Activated CD8-positive, alpha-beta memory T cell treated with anti-CD3 and anti-CD28 coated beads for 24 hours (primary cell): ENCODE measurements around the gene SYNDIG1L.
"Not testable (repeated sequence)": the region's sequence is repeated elsewhere in the genome, so short reads cannot be mapped to it uniquely, and the experiment has no call there.

ENCODE experiments used
- DNase-seq: peaks from one replicate; pipeline ENCODE4 v3.0.0-alpha.2; 2020

SYNDIG1L gene

GRCh38 chr14:74426202-74426582 is at the start of gene SYNDIG1L:
Gene SYNDIG1L (minus strand): TSS chr14:74426210. CDS start chr14:74409744, 16,466 bp downstream.
- no peak for DNase-seq

DNA sequence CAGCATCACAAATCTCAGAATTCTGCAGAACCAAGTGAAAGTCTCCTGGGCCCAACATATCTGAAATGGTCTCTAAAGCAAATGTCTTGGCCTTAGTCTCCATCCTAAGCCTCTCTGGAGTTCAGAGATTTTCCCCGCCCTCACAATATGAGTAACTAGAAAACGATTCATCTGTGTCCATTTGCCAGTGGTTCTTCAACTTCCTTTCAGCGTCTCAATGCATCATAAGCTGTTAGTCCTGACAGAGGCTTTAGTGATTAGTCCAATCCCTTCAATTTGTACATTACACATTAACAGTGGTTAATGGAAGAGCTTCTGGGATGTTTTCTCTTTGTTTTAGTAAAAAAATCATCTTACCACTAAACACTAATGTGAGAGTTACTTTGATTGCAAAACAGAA is 49.7 kb upstream of the SYNDIG1L start:
- DNase-seq: no peak

DNA sequence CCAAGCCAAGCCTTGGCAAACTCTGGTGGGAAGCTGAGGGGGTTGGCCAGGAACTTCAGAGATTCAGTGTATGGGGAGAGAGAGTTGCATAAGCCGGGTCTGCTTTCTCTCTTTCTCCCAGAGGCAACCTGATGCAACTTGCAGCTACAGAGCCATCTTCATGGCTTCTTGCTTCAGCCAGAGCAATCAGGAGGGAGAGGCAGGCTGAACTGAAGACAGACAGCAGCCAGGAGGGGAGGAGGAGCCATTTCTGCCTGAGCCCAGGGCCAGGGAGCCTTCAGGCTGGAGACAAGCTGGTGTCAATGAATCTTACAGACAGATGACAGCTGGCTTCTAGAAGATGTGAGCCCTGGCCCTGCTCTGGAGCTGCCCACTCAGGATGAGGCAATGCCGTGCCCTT is 48.4 kb upstream of the SYNDIG1L start:
- no peak for DNase-seq

DNA sequence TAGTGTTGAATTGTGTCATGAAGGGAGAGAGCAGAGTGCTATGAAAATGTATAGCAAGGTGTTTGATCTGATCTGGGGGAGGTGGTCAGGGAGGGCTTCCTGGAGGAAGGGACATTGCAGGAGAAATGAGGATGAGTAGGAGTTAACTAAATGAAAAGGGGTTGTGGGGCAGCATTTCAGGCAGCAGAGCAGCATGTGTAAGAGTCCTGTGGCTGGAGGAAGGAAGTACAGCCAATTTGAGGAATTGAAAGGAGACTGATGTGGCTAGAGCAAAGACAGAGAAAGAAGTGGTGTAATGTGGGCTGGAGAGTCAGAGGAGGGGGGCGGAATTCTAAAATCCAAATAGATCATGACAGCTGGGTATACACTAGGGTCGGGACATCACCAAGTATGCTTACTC is 46.6 kb upstream of the SYNDIG1L start:
- no peak for DNase-seq

DNA sequence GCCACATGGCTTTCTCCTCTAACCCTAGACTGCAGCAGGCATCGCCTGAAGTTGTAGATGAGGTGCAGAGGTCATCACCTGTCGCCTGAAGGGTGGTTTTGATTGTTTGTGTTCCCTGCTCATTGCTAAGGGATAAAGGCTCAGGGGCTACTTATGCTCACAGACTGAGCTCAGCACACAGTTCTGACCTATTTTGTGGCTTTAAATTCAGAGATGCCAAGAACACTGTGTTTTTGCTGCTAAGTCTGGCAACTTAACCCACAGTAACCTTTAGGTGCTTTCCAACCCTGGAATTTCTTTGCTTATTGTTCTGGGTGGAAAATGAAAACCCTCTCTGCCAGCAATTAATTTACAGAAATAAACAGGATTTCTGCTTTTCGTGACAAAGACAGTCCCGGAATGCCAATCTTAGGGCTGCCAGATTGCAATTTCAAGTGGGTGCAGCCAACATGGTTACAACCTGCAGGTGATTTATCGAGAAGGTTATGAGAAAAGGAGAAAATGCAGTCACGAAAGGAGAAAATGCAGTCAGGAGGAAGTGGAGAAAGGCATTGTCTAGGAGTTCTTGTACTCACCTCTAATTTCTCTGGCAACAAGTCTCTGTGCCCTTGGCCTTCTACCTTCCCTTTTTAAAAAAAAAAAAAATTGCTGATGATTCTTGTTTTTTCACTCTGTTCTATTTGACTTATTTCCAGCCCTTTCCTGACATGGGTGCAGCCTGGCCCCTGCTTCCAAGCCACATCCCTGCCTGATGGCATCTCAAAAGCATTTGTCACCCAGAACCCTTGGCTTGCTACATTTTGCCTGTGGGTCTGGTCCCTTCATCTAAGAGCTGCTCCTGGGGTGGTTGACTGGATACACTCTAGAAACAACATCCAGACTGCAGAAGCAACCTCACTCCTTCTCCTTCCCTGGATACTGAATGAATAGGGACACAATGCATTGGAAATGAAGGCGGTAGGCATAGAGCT is 43.8 kb upstream of the SYNDIG1L start:
- no peak for DNase-seq

DNA sequence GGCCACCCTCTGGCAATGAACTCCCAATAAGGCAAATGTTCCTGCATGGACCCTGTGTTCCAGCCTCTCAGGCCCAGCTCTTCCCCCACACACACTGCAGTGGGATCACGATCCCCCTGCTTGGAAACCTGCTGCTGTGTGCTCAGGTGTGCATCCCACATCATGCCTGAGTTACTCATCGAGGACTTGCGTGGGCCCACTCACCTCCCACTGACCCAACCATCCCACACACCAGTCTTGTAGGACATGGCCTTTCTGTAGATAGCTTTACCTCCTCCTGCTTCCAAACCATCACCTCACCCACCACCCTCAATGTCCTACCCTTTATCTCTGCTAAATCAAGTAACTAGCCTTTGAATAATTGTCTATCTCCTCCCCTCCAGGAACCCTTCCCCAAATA is 42.5 kb upstream of the SYNDIG1L start:
- no peak for DNase-seq

- DNase-seq: no peak
These were observed 39.3 kb upstream of the SYNDIG1L start for GRCh38 chr14:74465335-74465734.

DNA sequence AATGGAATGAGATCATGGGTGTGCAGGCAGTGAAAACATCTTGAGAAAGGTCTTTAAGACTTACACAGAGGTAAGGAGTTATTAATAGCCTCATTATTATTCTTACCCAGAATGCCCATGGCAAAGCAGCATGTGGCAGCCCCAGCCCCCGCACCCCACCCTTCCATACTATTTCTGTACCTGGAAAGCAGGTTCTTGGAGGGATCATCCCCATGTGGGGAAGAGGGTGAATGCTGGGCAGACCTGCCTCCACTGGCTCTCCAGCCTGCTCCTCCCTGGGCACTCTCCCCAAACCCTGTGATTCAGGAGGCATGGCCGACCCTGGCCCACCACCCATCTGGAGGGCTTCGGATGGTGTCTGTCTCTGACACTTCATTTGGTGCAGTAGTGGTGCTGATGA is 38.8 kb upstream of the SYNDIG1L start:
- DNase-seq: no peak

- no peak for DNase-seq
These were observed 37.7 kb upstream of the SYNDIG1L start for GRCh38 chr14:74463697-74464096.

DNA sequence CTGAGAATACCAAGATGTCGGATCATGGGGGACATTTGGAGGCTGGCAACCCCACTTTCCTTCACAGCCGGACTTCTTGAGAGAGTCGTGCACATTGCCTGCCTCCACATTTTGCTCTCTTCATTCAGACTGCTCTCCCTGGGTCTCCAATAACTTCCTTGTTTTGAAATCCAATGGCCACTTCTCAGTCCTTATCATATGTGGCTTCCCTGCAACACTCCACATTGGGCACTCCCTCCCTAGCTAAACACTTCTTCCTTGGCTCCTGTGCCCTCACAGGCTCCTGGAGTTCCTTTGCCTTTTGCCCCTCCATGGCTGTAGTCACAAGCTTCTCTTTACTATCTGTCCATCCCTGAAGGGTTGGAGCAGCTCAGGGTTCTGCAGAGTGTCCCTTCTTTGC is 37.0 kb upstream of the SYNDIG1L start:
- no peak for DNase-seq

DNA sequence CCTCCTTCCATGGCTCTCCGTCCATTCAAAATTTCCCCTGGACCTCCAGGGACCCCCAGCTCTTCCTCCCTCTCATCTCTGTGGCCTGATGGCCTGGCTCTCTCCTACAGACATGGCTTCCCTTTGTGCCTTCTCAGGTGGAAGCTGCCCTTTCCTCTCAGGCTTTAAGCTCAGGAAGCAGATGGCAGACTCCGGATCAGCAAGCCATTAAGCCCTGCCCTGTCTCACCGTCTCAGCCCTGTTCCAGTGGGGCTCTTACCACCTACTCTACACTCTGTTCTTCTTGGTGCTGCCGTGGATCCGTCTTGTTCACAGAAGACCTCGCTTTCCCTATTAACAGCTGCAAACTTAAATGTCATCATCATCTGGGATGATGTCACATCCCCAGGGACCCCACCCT is 34.0 kb upstream of the SYNDIG1L start:
- no peak for DNase-seq

DNA sequence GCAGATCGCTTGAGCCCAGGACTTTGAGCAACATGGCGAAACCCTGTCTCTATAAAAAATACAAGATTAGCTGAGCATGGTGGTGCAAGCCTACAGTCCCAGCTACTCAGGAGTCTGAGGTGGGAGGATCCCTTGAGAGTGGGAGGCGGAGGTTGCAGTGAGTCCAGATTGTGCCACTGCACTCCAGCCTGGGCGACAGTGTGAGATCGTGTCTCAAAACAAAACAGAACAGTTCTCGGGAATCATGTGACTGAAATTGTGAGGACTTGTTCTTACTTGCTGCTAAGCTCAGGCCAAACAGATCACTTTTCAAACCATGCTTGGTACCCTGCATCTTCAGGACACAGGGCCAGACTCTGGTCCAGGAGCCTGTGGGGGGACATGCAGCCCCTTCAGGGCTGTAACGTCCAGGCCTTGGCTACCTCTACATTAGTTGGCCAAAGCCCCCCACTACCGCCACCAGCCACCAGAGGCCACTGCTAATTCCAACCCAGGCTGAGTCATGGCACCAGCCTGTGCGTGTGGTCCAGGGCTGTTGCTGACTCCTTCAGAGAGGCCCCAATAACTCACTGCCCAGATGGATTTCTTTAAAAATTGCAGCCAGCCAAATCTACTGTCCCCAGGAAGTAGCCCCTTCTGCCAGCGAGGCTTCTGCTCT is 33.4 kb upstream of the SYNDIG1L start:
- peak; percentile 61 for DNase-seq

DNA sequence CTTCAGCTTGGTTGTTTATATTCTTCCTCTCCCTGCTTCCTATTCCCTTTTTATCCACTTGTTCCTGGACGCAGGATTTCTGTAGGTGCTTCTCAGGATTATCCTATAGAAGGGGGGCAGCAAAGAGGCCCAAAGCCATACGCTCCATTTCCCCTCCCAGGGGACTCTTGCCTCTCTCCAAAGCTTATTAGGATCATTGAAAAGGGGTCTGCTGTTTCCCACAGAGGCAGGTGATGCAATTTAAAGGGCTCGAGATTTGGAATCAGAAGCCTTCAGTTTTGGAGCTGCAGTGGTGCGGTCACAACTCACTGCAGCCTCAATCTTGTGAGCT is 31.5 kb upstream of the SYNDIG1L start:
- DNase-seq: no peak

GRCh38 chr14:74456684-74457564 is 30.9 kb upstream of the SYNDIG1L start:
- DNase-seq: no peak

- not testable (repeated sequence) for DNase-seq
These were observed 28.4 kb upstream of the SYNDIG1L start for GRCh38 chr14:74454397-74454796.

- DNase-seq: peak; percentile 1
These were observed 18.9 kb upstream of the SYNDIG1L start for GRCh38 chr14:74444866-74445265.

GRCh38 chr14:74442757-74443156 is 16.7 kb upstream of the SYNDIG1L start:
- DNase-seq: no peak

DNA sequence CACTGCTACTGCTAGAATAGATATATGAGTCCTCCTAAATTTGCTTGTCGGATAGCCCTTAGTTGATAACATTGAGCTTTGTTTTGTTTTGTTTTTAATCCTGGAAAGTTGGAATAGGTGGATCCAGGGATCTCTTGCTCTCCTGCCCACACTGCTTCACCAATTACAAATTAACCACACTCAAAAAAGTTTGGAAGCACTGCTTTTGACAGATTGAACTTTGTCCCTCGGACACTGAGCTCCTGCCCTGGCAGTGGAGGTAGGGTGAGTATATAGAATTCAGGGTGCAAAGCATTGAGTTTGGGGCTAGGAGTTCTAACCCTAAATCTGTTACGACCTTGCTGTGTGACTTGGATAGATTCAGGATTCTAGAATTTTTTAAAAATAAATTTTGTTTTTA is 15.1 kb upstream of the SYNDIG1L start:
- no peak for DNase-seq

- peak; percentile 0 for DNase-seq
These were observed 12.4 kb upstream of the SYNDIG1L start for GRCh38 chr14:74438351-74438915.

DNA sequence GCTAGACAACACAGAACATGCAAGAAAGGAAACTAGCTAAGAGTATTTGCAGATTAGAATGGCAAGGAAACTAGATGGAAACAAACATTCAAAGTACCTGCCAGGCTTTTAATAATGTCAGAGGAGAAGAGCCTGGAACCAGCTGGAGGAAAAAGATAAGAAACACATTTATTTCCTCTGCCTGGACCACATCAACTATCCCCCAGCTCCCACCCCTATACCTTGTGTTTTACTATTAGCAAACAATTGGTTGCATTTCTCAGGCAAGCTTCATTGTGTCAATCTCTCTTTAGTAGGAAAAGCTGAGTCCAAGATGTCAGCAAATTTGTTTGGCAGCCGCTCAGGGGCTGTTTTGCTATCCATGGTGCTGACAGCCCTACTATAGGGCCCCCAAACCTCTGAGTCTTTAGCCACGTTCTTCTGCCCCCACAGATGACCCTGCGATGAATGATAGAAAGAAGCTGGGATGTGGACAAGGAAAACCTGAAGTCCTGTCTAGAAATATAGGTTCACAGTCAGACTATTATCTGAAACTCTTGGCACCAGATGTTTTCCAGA is 11.6 kb upstream of the SYNDIG1L start:
- peak; percentile 13 for DNase-seq

DNA sequence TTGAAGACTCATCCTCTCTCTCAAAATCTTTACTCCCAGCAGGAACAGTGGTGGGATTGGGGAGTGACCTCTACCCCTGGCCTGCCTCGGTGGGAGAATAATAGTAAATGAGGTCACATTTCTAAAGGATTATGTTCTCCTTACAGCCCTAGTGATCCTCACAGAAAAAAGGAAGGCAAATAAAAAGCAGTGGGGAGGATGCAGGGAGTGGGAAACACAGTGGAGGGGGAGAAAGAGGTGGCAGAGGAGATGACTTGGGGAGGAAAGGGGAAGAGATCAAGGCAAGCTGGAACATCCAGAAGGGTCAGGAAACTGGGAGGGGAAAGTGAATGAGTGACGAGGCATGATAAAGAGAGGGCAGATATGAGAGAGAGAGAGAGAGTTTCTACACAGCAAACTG is 8.3 kb upstream of the SYNDIG1L start:
- DNase-seq: no peak

DNA sequence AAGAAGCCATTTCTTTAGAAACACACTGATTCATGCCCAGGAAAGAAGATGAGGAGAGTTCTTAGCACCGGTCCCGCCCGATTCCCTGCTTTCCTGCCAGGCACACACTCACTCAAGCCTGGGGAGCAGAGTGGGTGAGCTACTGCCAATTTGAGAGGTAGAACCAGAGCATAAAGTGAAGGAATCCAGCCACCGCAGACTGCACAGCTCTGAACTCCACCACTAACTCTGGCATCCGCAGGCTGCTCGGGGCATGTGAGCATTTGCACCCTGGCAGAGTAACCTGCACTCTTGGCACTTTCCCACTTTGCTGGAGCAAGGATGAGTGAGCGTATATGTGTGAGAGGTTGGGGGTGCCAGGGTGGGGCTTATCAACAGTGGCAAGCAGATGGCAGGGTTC is 4.0 kb upstream of the SYNDIG1L start:
- DNase-seq: no peak

GRCh38 chr14:74429221-74429691 is 3.2 kb upstream of the SYNDIG1L start:
- DNase-seq: no peak
